GM19467 (cell line): ENCODE measurements around the gene REV3L.

Experiments
- ATAC-seq: cut with Tn5 transposase; IDR thresholded peaks from one replicate; pipeline ENCODE4 v1.9.1; 2021; ENCODE audit warnings: mild to moderate bottlenecking, moderate library complexity; ENCODE audit not compliant: unreplicated experiment

REV3L gene

GRCh38 chr6:111471533-111471932, 11.5 kb downstream of the REV3L start:
- no peak for ATAC-seq

DNA sequence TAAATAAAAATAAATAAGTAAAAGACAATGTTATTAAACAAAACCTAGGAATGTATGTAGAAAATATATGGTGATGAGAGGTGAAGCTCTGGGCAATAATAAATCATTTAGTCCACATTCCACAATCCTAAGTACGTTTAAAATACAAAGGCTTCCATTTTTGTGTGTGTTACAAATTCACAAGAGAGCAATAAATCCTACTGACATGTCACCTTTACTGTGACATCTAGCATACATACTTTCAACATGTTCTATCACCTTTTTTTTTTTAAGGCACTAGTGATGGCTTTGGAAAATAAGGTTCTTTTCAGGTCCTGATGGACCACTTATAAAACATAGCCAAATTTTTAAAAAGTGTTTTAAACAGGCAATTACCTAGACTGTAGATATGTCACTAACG, 12.0 kb downstream of the REV3L start:
- ATAC-seq, result no peak

GRCh38 chr6:111469543-111469942, 13.5 kb downstream of the REV3L start:
- ATAC-seq, result no peak

- no peak for ATAC-seq
Observed at GRCh38 chr6:111468329-111469012, 14.5 kb downstream of the REV3L start.

- no peak for ATAC-seq
Observed at GRCh38 chr6:111464184-111464583, 18.8 kb downstream of the REV3L start.

GRCh38 chr6:111462770-111463391, 20.1 kb downstream of the REV3L start:
- no peak for ATAC-seq

DNA sequence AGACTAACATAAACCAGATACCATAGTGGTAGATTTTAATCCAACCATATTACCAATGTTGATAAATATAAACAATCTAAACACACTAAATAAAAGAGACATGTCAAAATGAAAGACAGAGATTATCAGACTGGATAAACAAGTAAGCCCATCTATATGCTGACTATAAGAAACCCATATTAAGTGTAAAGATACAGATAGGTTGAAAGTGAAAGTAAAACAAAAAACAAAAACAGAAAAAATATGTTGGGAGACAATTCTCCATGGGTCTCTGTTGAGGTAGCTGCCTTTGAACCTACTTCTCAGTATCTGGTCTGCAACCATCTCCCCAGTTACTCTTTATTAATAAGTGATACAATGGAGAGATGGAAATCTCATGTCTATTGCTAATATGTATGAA, 21.2 kb downstream of the REV3L start:
- ATAC-seq, result no peak

DNA sequence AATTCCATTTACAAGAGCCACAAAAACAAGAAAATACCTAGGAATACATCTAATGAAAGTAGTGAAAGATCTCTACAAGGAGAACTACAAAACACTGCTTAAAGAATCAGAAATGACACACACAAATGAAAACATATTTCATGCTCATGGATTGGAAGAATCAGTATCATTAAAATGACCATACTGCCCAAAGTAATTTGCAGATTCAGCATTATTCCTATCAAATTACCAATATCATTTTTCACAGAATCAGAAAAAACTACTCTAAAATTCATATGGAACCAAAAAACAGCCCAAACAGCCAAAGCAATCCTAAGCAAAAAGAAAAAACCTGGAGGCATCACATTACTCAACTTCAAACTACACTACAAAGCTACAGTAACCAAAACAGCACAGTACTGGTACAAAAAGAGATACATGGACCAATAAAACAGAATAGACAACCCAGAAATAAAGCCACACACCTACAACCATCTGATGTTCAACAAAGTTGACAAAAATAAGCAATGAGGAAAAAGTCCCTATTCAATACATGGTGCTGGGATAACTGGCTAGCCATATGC, 24.3 kb downstream of the REV3L start:
- ATAC-seq, result no peak

DNA sequence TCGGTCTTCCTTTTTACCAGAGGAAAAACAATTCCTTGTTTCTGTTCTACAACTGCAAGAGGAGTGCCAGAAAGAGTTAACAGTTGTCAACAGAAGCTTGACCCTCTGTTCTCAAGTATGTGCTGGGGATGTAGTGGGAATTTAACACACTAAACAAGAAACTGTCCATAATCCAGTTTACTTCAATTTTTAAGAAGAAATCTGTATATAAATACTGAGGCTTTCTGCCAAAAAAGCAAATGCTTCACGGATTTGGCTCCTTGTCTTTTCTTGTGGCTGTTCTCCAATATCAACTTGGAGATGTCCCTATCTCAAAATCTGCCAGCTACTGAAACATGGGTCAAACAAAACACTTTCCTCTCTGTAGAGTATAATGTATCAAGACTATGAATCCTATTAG, 26.8 kb downstream of the REV3L start:
- ATAC-seq, result no peak

DNA sequence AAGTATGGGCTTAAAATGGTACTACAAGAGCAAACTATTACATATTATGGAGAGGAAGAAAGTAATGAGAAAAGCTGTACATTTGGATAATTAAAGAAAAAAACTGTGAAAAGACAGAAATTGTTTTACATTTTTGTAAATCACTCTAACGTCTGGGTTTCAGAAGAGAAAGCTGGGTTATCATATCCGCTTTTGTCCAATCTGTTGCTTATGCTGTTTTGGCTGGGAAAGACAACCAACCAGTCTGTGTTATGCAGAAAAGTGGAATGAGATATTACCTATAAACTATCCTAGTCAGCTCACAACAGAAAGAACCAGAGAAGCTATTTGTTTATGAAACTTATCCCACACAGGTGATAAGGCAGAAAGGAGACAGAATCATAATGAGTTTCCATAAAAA, 32.4 kb downstream of the REV3L start:
- ATAC-seq, result no peak

- no peak for ATAC-seq
Observed at GRCh38 chr6:111450087-111450486, 32.9 kb downstream of the REV3L start.

DNA sequence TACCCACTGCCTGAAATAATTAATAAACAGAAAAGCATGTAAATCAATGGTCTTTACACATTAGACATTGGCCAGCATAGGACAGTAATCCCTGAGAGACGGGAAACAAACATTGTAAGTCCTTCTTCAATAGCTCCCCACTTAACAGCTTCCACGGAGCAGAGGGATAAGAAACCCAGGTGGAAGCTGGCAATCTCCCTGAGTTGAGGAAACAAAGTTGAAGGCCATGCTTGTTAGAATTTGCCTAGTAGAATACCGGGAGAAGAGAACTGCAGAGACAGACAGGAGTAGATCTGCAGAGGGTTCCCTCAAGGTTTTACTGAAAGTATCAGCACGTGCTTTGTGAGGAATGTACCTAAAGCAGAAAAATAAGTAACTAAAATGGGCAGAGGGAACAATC, 33.9 kb downstream of the REV3L start:
- ATAC-seq, result no peak

DNA sequence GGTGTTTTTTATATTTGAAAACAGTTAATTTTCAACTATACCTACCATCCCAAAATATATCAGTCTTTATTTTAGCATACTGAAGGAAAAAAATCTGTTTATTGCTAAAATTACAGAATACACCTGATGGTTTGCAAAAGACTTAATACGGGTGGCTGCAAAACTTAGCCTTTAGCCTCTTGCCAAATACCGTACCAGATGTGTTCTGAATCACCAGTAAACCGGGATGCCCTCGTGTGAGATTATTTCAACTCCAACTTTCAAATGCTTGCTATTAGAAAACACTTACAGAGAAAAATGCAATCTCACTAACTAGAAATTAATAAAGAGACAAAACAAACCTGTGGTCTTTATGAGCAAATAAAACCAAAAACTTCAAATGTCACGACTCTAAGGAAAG, 36.0 kb downstream of the REV3L start:
- no peak for ATAC-seq

- ATAC-seq, result no peak
Observed at GRCh38 chr6:111445861-111446267, 37.2 kb downstream of the REV3L start.

DNA sequence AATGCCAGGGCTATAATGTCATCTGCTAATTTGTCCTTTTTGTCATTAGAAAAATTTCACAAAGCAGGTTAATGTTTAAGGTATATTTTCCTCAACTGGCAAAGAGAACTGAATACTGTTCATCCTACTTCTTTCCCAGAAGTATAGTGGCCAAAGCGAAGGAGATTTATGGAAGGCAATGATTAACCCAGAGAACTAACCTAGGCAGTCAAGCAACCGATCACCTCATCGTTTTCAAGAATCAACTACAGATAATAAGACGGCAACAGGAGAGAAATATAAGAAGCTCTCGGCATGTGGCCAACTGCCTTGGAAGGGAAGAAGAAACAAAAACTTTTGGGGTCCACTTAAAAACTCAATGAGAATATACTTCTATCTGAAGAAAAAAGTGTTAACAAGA, 38.2 kb downstream of the REV3L start:
- no peak for ATAC-seq

DNA sequence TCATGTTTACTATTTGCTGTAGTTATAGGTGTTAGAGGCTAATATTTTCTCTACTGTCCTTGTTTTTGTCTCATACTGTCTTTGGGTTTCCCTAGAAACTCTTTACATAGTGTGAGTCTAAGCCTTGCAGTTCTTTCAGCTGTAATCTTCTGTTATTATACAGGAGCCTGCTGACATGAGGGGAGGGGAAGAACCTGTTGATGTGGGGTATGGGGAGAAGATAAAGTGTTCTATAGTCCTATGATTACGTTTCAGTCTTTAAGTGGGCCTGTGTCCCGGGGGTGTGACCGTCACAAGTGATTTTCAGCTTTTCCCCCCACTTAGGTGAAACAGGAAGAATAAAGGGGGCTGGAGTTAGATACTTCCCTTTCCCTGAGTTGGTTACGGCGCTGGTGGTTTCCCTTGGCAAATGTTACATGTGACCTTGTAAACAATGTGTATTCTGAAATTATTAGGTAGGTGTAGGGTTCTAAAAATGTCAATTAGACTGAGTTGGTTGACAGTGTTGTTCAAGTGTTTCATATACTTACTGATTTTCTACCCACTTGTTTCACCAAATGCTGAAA, 41.3 kb downstream of the REV3L start:
- no peak for ATAC-seq

DNA sequence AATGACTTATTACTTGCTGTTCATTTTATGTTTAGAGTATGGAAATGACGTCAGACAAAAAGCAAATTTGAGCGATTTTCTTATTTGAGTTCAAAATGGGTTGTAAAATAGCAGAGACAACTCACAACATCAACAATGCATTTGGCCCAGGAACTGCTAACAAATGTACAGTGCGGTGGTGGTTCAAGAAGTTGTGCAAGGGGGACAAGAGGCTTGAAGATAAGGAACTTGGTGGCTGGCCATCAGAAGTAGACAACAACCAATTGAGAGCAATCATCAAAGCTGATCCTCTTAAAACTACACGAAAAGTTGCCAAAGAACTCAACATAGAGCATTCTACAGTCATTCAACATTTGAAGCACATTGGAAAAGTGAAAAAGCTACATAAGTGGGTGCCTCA, 43.8 kb downstream of the REV3L start:
- ATAC-seq, result no peak

- no peak for ATAC-seq
Observed at GRCh38 chr6:111437573-111437972, 45.4 kb downstream of the REV3L start.

DNA sequence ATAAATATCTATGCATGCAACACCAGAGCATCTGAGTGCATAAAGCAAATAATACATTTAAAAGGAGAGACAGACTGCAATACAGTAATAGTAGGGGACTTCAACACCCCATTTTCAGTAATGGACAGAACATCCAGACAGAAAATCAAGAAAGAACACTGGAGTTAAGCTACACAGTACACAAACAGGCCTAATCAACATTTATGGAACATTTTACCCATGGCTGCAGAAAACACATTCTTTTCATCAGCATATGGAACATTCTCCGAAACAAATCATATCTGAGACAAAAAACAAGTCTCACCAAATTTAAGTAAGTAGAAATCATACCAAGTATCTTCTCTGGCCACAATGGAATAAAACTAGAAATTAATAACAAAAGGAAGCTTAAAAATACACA, 50.5 kb downstream of the REV3L start:
- ATAC-seq, result no peak

DNA sequence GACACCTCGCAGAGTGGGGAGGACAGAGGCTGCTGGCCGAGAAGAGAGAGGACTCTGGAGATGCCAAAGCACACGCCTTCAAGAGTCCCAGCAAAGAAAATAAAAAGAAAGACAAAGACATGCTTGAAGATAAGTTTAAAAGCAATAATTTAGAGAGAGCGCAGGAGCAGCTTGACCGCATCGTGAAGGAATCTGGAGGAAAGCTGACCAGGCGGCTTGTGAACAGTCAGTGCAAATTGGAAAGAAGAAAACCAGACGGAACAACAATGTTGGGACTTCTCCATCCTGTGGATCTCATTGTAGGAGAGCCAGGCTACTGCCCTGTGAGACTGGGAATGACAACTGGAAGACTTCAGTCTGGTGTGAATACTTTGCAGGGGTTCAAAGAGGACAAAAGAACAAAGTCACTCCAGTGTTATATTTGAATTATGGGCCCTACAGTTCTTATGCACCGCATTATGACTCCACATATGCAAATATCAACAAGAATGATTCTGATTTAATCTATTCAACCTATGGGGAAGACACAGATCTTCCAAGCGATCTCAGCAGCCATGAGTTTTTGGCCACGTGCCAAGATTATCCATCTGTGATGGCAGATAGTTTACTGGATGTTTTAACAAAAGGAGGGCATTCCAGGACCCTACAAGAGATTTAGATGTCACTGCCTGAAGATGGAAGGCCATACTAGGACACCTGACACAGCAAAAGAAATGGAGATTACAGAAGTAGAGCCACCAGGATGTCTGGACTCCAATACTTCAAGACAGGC, 52.2 kb downstream of the REV3L start:
- ATAC-seq, result no peak

- ATAC-seq, result no peak
Observed at GRCh38 chr6:111429571-111429970, 53.4 kb downstream of the REV3L start.

DNA sequence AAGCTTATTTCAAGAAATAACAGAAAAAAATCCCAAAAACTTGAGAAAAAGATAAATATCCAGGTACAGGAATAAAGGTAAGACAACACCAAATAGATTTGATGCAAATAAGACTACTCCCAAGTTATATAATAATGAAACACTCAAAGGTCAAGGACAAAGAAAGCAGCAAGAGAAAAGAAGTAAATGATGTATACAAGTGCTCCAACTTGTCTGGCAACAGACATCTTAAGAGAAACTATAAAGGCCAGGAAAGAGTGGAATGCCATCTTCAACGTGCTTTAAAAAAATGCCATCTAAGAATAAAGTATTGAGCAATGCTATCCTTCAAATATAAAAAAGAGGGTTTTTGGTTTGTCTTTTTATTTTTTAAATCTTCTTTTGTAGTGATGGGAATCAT, 54.2 kb downstream of the REV3L start:
- ATAC-seq, result no peak
